ENCODE measurements around the gene ICOSLG. TPM values are rescaled to one million over a fixed set of nuclear protein-coding genes. Genes with fewer than 3 reads are reported as not detected.

ICOSLG gene
- total RNA-seq, 4 donors from 2014 or later: 5.1 to 13.5 (median 10.8) TPM

GRCh38 chr21:44279354-44280260 lies 38.9 kb upstream of the ICOSLG start:
- no peak overlapping the region for H3K27ac ChIP-seq
- no peaks in the 10 kb centered on the region for H3K4me1 ChIP-seq
- H3K27me3 ChIP-seq: peaks cover under 1% of the 10 kb centered on the region
- no peak overlapping the region for H3K4me3 ChIP-seq
- H3K36me3 ChIP-seq: no peaks in the 10 kb centered on the region
- WGBS: 86% methylated on average over 19 of the region's 19 CpGs
- H3K9me3 ChIP-seq: no peaks in the 10 kb centered on the region
- DNase-seq (ENCODE audit: low spot score in 2 of 2): no peak
- TF ChIP-seq EP300 (IDR thresholded peaks at IDR 0.05): no peak
- no peak for TF ChIP-seq POLR2AphosphoS5 (IDR thresholded peaks at IDR 0.05)
- TF ChIP-seq POLR2A (IDR thresholded peaks at IDR 0.05): no peak
- TF ChIP-seq CTCF (IDR thresholded peaks at IDR 0.05): no peak

- TF ChIP-seq POLR2AphosphoS5 (IDR thresholded peaks at IDR 0.05) (no peak), POLR2A (IDR thresholded peaks at IDR 0.05) (no peak), EP300 (IDR thresholded peaks at IDR 0.05) (no peak)
- H3K27me3 ChIP-seq: peaks cover 3% of the 10 kb centered on the region
- H3K27ac ChIP-seq: no peak overlapping the region
- no peak overlapping the region for H3K4me3 ChIP-seq
- DNase-seq (ENCODE audit: low spot score in 2 of 2): no peak
- H3K9me3 ChIP-seq: no peaks in the 10 kb centered on the region
- no peaks in the 10 kb centered on the region for H3K36me3 ChIP-seq
- 78% methylated on average over 5 of the region's 5 CpGs for WGBS
- H3K4me1 ChIP-seq: no peaks in the 10 kb centered on the region
These were observed 34.3 kb upstream of the ICOSLG start for GRCh38 chr21:44275041-44275440.

GRCh38 chr21:44273046-44273445 lies 32.3 kb upstream of the ICOSLG start:
- WGBS: 44% methylated on average over 5 of the region's 7 CpGs
- H3K36me3 ChIP-seq: no peaks in the 10 kb centered on the region
- DNase-seq (ENCODE audit: low spot score in 2 of 2): no peak
- peaks cover 3% of the 10 kb centered on the region for H3K27me3 ChIP-seq
- no peak overlapping the region for H3K4me3 ChIP-seq
- H3K9me3 ChIP-seq: no peaks in the 10 kb centered on the region
- TF ChIP-seq EP300 (IDR thresholded peaks at IDR 0.05): no peak
- TF ChIP-seq CTCF (IDR thresholded peaks at IDR 0.05): no peak
- TF ChIP-seq POLR2AphosphoS5 (IDR thresholded peaks at IDR 0.05): no peak
- no peak for TF ChIP-seq POLR2A (IDR thresholded peaks at IDR 0.05)
- no peaks in the 10 kb centered on the region for H3K4me1 ChIP-seq
- no peak overlapping the region for H3K27ac ChIP-seq

- Histone ChIP-seq H3K27me3 (peaks cover 3% of the 10 kb centered on the region), H3K4me1 (no peaks in the 10 kb centered on the region), H3K36me3 (no peaks in the 10 kb centered on the region), H3K9me3 (no peaks in the 10 kb centered on the region), H3K4me3 (no peak overlapping the region), H3K27ac (no peak overlapping the region)
- 93% methylated on average over 10 of the region's 18 CpGs for WGBS
- no peak for DNase-seq (ENCODE audit: low spot score in 2 of 2)
- TF ChIP-seq EP300 (IDR thresholded peaks at IDR 0.05): no peak
- TF ChIP-seq CTCF (IDR thresholded peaks at IDR 0.05): no peak
- TF ChIP-seq POLR2A (IDR thresholded peaks at IDR 0.05): no peak
These were observed 31.6 kb upstream of the ICOSLG start for GRCh38 chr21:44272284-44272858.

GRCh38 chr21:44271558-44272283 lies 31.0 kb upstream of the ICOSLG start:
- 89% methylated on average over 9 of the region's 18 CpGs for WGBS
- H3K36me3 ChIP-seq: no peaks in the 10 kb centered on the region
- no peak for TF ChIP-seq POLR2AphosphoS5 (IDR thresholded peaks at IDR 0.05)
- no peak for TF ChIP-seq POLR2A (IDR thresholded peaks at IDR 0.05)
- TF ChIP-seq CTCF (IDR thresholded peaks at IDR 0.05): no peak
- TF ChIP-seq EP300 (IDR thresholded peaks at IDR 0.05): no peak

More at GRCh38 chr21:44271558-44272283, 31.0 kb upstream of the ICOSLG start:
- no peak overlapping the region for H3K4me3 ChIP-seq
- no peak for DNase-seq (ENCODE audit: low spot score in 2 of 2)
- no peaks in the 10 kb centered on the region for H3K4me1 ChIP-seq
- H3K27ac ChIP-seq: no peak overlapping the region
- H3K27me3 ChIP-seq: peaks cover 3% of the 10 kb centered on the region
- no peaks in the 10 kb centered on the region for H3K9me3 ChIP-seq
